NCI-H2227 (cell line): ENCODE results near the gene ERICH6.

Experiments
- DNase-seq: peaks from one replicate; lab custom pipeline; 2025; ENCODE audit not compliant: unreplicated experiment; lab: John Stamatoyannopoulos, UW

The ERICH6 gene

DNA sequence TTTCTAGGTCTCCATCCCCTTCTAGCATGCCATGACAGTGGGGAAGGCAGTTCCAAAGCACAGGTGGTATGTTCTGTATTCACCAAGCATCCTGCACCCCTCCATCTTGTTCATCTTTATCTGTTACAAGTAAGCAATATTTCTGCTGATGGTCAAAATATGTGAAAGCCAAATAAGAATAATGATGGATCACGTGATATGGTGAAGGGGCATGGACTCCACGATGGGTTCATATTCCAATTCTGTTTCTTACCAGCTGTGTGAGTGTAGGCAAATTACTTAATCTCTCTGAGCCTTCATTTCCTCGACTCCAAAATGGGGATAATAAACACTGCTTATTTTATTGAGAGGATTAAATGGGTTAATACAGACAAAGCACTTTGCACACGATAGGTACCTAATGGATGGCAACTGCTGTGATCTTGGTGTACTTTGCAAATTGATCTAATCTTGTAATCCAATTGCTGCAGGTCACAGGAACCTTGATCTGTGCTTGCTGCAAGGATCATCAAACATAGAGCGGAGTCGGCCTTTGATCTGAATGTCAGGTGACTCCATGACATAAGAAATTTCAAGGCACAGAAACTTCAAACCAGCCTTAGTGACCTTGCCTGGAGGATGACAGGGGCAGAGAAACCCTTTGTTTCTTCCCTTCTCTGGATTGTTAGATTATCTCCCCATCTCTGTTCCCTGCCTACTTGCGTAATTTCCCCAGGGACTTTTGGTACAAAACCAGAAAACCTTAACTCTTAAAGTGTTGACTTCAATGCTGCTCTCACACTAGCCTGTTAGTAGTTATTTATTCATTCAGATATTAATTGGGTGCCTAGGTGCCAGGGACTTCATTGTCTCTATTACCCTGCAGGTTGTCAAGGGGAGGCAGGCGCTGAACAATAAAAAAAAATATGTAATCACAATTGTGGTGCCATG lies 33.4 kb upstream of the ERICH6 start:
- no peak for DNase-seq

DNA sequence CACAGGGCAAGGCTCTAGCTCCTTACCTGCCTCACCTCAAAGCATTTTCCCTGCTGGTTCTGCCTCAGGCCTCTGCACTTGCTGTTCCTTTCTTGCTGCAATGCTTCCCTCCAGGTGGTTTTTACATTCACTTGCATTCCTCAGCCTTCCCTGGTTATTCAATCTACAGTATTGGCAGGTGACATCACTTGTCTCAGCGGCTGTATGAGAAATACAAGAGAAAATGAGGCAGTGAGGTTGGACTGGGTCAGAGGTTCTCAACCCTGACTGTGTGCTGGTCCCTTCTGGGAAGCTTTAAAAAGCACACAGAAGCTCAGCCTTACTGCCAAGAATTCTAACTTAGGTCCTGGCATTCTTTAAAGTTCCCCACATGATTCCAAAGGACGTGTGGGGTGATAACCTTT lies 32.6 kb upstream of the ERICH6 start:
- no peak for DNase-seq

GRCh38 chr3:150734795-150735119 lies 31.0 kb upstream of the ERICH6 start:
- no peak for DNase-seq

GRCh38 chr3:150733936-150734794 lies 30.4 kb upstream of the ERICH6 start:
- no peak for DNase-seq

DNA sequence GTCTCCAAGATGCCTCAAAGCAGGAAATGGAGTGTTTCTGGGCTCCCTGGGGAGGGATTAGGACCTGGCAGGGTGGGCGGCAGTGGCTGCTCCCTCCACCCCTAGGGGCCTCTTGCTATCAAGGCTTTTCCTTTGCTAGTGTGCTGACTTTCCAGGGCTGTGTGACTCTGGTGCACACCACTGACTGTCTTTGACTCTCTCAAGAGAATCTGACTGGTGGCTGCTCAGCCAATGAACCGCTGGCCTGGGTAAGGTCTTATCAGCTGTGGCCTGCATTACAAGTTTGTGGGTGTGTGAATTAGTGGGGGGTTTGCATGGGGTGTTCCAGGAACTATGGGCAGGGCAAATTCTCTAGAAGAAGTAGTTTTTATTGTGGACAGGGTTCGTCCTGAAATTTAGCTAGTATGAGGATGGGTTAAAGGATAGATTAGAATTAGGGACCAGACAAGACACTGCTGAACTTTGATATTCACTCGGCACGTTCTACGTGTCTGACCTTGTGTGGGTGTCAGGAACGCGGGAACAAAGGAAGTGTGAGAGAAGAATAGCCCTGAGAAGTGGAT lies 29.7 kb upstream of the ERICH6 start:
- DNase-seq, result no peak

DNA sequence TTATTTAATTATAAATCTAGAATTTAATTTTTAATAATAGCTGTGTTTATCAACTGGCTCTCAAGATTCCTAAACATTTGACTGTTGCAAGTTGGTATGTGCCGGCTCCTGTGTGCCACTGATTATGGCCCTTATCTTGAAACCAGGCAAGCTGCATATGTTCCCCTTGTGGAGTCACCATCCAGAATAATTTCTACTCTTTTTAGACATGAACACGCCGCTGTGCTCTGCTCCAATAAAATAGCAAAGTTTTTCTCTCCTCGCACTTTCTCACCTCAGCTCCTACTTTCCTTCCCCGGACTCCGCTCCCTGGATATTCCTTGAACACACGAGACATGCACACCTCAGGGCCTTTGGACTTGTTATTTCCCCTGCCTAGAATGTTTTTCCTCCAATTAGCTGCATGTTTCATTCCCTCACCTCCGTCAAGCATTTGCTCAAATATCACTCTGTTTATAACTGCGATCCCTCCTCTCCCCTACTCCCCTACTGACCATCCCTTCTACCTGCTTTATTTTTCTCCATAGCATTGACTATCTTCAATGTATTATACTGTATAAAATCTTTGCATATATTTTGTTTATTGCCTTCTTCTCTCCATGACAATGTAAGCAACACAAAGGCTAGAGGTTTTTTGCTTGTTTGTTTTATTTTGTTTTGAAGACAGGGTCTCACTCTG lies 26.1 kb upstream of the ERICH6 start:
- DNase-seq, result no peak

DNA sequence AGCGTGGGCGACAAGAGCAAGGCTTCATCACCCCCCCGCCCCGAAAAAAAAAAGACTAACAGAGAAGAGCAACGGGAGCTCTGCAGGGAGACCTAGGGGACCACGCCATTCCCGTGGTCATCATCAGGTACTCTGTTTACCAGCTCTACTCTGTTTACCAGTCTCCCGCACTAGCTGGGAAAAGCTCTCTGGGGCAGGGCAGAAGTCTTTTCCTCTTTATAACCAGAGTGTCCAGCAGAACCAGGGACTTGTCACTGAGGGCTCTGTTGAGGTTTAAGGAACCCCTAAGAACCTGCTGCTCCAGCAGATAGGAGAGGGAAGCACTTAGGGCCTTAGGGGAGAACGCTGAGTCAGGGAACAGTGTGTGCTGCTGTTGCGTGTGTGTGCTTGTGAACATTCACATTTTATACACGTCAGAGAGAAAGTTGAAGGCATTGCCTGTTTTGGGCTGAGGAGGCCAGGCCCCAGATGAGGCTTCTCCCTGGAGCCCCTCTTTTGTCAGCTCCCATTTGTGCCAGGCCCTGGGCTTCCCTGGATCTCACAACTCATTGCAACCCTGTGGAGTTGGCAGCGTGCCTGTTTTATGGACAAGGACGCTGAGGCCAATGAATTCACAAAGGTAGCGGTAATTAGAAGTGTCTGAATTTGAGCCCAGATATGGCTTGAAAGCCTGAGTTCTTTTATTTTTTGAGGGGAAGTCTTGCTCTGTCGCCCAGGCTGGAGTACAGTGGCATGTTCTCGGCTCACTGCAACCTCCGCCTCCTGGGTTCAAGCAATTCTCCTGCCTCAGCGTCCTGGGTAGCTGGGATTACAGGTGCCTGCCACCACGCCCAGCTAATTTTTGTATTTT lies 24.2 kb upstream of the ERICH6 start:
- no peak for DNase-seq

DNA sequence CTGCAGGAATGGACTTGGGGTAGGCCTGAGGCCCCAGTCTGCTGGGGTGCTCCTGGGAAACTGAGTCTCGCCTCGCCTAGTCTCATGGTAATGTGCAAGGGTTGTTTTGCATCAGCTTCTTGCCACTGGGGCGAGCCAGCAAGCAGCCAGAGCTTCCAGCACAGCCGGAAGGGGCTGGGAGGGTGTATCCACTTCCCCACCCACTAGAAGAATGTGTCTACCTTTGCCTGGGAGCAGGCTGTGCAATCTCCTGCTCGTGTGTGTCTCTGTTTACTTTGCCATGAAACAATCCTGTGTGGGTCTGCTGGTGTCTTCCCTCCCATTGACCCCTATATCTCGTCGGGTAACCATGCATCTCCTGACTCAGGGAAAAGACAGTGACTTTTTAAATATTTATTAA lies 21.8 kb upstream of the ERICH6 start:
- DNase-seq, result no peak

- no peak for DNase-seq
Measured at GRCh38 chr3:150723946-150724345, 20.2 kb upstream of the ERICH6 start.

- DNase-seq, result no peak
Measured at GRCh38 chr3:150722267-150722666, 18.5 kb upstream of the ERICH6 start.

DNA sequence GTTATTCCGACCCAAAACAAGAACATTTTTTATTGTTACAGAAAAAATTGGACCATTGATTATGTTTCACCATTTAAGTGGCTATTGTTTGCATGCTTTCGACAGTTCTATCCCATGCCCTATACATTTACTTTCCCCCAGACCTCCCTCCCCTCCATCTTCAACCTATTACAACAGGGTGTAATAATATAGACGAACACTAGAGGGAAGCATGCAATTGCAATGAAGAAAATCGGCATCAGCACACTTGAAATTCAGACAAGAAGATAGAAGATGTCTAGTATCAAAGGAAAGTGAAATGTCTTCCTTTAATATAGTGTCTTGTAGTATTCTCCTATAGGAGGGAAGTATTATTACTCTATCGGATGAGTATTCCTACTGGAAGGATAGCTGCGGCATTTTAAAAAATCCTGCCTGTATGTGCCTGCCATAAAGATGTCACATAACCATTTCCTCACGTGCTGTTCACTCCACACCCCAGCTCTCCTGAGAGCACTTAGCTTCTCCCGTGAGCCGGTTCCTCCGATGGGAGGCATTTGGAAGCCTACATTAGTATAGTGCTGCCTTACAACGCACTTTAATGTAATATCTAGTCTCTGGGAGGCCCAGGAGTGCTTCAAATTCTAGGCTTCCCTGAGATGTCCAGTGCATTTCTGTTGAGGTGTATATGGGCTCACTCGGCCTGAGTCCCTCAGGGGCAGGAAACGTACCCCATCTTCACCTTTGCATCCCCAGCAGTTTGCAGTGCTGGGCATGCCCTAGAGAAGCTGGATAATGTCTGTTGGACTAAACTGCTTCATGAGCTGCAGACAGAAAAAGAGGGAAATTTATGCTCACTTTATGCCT lies 17.8 kb upstream of the ERICH6 start:
- DNase-seq, result peak; percentile 70

DNA sequence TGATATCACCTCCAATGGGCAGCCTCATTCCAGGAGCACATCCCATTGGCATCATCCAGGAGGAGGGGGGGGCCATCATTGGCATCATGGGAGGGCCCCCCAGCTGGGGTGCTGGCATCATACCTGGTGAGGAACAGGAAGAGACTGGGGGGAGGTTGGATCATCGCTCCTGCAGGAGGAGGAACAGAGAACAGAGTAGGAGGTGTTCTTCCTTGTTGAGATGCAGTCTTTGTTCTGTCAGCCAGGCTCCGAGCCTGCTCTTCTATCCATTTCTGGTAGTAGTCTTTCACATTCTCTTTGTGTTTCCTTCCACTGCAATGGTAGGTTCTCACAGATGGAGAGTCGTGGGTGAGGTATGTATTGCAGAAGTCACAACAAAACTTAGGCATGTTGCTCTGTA lies 16.7 kb upstream of the ERICH6 start:
- no peak for DNase-seq

GRCh38 chr3:150710097-150710496 lies 6.4 kb upstream of the ERICH6 start:
- no peak for DNase-seq

DNA sequence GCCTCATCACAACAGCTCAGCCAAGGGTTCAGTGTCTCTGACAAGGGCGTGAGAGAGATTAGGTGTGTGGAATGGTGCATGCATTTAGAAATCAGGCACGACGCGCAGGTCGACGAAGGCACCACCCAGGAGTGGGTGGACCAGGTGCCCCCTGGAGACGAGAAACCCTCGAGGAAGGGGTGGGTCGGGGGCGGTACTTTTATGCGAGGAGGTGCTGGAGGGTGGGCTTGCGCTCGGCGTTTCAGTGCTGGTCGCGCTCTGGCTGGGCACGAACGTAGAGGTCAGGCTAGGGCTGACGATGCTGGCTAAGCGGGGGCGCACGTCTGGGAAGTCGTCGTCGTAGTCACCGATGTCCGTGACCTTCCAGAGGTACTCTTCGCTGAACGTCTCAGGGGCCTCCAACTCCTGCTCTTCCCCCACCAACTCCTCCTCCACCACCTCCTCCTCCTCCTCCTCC lies 393 bp downstream of the ERICH6 start:
- DNase-seq, result peak; percentile 42

DNA sequence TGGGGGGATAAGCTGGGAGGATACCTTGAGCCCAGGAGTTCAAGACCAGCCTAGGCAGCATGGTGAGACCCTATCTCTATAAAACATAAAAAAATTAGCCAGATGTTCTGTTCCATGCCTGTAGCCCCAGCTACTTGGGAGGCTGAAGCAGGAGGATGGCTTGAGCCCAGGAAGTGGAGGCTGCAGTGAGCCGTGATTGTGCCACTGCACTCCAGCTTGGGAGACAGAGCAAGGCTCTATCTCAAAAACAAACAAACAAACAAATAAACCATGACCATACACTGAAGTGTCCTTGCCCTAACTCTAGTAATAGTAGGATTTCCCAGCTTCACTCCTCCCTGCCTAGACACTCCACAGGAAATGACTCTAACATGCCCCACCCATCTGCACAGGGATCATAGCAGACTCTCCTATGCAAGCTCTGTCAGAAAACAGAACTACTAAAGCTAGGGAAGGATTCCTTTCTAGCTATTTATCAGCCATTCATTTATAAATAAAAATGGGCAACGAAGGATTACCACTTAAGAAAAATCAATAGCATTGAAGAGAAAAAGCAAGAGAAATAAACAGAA lies 4.6 kb downstream of the ERICH6 start:
- DNase-seq, result no peak

DNA sequence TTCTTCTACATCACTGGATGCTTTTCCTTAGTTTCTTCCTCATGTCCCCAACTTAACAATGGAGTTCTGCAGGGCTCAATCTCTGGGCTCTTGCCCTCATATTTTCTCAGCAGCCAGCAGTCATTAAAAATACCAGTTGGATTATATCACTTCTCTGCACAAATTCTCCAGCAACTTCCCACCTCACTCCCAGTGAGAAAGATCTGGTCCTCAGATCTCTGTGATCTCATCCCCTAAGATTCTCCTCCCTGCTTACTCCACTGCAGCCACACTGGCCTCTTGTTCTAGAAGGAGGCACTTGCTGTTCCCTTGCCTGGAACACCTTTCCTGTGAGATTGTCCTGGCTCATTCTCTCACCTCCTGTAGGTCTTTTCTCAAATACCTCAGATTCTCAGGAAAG lies 6.1 kb downstream of the ERICH6 start:
- DNase-seq, result no peak

- DNase-seq, result no peak
Measured at GRCh38 chr3:150691414-150692040, 12.2 kb downstream of the ERICH6 start.

- no peak for DNase-seq
Measured at GRCh38 chr3:150687613-150688012, 16.1 kb downstream of the ERICH6 start.

DNA sequence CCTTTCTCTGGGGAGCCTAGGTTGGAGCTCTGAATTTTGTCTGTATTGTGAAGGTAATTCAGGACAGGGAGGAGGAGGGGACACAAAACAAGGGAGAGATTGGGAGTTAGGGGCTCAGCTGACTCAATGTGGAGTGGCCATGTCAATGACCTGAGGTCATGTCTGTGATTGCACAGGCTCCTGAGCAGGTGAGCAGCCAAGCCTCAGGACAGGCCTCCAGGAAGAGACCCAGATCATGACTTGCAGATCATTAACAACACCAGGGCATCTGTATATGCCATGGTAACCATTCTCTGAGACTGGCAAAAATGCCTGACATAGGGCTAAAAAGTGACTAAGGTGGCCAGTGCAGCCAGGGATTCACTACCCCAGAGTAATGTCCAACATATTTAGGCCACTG lies 20.9 kb downstream of the ERICH6 start:
- no peak for DNase-seq
